HG03565 (cell line): Measurements from ENCODE around the gene TMEM72.

Experiments used
- ATAC-seq: cut with Tn5 transposase; IDR thresholded peaks from one replicate; pipeline ENCODE4 v1.9.1; 2021; ENCODE audit warnings: mild to moderate bottlenecking, moderate library complexity; ENCODE audit not compliant: unreplicated experiment

TMEM72 gene

GRCh38 chr10:44933451-44934321, 22.5 kb downstream of the TMEM72 start:
- ATAC-seq, result no peak

GRCh38 chr10:44934416-44935200, 23.5 kb downstream of the TMEM72 start:
- no peak for ATAC-seq

- ATAC-seq, result no peak
Observed at GRCh38 chr10:44935201-44935965, 24.2 kb downstream of the TMEM72 start.

DNA sequence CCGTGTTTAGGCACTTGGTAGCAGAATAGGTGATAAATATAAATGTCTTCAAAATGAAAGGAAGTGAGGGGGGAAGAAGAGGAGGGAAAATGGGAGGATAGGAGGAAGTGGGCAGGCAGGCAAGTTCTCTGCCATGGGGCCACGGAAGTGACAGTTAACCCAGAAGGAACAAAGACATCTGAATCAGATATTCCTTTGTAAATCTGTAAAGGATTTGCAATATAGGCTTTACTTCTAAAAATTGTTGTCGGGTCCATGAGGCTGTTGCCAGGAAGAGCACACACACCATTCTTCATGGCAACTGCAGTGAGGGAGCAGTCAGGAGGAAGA, 24.8 kb downstream of the TMEM72 start:
- no peak for ATAC-seq

- ATAC-seq, result no peak
Observed at GRCh38 chr10:44936314-44936975, 25.3 kb downstream of the TMEM72 start.

GRCh38 chr10:44937196-44938005, 26.3 kb downstream of the TMEM72 start:
- no peak for ATAC-seq

GRCh38 chr10:44938956-44939355, 27.8 kb downstream of the TMEM72 start:
- no peak for ATAC-seq

- no peak for ATAC-seq
Observed at GRCh38 chr10:44939691-44940401, 28.7 kb downstream of the TMEM72 start.

DNA sequence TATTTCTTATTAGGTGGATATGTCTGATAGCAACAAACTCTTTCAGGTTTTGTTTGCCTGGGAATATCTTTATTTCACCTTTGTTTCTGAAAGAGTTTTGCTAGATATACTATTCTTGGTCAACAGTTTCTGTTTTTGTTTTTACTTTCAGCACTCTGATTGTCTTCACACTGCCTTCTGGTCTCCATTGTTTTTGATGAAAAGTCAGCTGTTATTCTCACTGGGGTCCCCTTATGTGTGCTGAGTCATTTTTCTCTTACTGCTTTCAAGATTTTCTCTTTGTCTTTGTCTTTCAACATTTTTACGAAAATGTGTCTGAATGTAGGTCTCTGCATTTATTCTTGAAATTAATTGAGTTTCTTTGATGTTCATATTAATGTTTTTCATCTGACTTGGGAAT, 33.2 kb downstream of the TMEM72 start:
- no peak for ATAC-seq

DNA sequence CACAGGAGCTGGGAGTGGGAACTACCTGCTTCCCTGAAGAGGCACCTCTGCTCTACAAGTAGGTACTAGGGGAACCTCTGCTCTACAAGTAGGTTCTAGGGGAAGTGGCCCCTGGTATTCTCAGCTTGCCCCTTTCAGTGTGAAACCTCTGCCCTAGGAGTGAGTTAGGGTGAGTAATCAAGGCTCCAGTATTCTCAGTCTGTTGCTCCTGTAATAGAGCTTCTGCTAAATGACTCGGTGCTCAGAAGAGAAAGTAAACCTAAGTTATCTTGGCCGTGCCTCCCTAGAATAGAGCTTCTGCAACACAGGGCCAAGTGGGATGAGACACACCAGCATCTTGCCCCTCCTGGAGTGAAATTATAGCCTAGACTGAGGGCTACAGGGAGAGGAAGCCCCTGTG, 35.1 kb downstream of the TMEM72 start:
- peak; percentile 64 for ATAC-seq

DNA sequence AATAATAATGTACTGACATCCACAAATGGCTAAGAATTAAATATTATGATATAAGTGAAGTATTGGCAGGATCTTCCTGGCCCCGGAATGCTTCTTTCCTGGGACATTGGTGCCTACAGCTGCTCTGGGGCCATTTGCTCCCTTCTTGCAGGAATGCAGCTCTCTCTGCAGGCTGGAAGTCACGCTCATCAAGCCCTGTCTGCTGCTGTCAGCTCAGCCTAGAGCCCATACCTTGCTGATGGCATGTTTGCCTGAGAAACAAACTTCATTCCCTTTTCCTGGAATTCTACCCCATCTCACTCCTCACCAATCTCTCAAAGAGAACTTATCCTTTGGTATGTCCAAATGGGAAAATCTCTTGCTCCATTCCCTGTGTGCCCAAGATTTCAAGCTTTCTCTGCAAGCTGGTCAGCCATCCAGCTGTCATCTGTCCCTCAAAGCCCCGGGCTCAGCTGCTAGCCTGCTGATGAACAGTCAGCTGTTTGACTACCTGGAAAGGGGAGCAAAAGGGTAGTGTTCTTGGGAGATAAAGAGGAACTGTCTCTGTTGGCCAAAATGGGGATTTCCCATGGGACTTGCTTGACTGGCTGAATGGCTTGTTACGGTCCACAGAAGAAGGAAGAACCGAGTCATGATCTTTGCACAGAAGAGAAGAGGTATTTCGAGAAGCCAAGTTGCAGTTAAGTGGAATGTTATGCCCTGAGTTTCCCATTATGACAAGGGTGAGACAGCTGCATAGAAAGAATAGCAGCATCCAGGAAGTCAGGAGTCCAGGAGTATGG, 36.4 kb downstream of the TMEM72 start:
- peak; percentile 49 for ATAC-seq

- no peak for ATAC-seq
Observed at GRCh38 chr10:44948642-44949041, 37.5 kb downstream of the TMEM72 start.

- ATAC-seq, result no peak
Observed at GRCh38 chr10:44949127-44949802, 38.1 kb downstream of the TMEM72 start.

DNA sequence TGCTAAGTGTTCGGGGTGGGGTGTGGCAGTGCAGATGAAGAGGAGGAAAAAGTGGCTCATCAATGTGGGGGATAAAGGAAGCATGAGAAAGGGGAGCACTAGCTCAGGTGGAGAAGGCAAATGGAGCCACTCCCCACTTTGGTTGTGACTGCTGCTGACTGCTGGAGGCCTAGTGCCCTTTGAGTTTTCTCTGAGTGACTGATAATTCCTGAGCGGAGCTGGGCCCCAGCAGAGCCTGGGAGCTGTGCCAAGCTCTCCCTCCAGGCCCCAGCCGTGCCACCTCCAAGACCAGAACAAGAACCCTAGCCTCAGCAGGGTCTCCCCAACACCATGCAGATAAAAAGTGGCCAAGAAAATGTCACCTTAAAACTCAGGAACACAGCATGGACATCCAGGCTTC, 38.8 kb downstream of the TMEM72 start:
- ATAC-seq, result no peak

DNA sequence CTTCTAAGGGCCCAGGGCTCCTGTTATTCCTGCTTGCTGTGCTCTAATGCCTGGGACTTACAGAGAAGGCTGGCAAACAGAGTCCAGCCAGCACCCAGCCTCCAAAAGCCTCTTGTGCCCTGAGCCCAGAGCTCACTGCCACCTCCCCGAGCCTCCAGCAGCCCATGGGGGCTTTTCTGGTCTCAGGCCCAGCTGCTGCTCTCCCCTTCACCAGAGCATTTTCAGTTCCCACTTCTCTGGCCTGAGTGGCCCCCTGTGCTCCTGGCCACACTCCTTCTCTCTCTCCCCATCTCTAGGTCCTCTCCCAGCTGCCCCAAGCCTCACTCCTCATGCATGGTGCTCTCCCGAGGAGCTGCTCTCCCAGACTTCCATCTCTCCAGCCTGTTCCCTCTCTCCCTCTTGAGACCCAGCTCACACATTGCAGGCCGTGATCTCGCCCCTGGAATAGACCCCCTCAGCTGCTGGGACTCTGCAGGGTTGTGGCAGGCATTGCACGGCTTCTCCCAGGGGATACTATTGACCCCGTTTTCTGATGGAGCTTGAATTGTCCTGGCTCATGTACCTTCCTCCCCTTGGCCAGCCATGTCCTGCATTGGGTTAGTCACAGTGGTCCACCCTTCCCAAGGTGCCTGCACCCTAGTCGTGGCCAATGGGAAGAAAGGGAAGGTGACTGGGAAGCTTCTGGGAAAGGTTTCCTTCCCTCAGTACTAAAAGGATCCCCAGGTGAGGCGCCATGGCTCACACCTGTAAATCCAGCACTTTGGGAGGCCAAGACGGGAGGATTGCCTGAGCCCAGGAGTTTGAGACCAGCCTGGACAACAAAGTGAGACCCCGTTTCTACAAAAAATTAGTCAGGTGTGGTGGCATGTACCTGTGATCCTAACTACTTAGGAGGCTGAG, 39.4 kb downstream of the TMEM72 start:
- no peak for ATAC-seq

DNA sequence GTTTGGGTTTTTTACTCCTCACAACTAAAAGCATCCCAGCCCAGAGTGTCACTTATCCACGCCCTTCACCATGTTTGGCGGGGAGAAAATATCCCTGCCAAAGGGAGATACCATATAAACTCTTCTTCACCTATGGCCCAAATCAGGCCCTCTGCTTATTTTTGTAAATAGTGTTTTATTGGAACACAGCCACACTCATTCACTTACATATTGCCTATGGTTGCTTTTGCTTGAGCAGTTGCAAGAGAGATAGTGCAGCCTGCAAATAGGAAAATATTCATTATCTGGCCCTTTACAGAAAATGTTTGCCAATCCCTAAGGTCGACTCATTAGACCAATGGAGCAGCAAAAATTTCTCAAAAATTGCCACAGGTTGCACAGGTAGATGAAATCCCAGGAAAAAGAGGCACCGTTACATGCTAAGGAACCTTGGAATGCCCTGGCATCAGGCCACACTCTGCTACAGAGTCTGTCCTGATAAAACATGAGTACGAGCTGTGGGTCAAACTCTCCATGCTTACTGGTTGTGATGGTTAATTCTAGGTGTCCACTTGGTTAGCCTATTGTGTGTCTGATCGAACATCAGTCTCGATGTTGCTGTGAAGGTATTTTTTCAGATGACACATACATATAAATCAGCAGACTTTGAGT, 40.6 kb downstream of the TMEM72 start:
- no peak for ATAC-seq

DNA sequence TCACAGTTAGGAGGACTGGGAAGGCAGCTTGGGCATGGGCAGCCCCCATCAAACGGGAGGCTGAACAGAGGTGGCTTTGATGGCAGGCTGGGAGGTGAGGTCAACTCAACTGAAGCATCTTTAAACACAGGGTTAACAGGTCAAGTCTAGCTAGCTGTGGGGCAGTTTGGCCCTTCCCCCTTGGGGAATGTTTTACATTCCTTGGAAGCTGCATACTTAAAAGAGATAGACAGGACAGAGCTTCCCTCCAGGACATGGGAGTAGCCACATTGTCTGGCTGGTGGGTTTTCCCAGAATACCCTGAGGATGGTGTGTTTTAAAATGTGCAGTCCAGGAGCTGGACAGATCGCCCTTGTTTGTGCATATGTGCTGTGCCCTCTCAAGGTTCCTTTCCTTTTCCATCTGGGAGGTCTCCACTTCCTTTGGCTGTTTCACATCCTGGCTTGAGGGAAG, 41.7 kb downstream of the TMEM72 start:
- no peak for ATAC-seq
